IMR-90 (cell line): ENCODE measurements around the gene MRPS15. TPM values are rescaled to one million over a fixed set of nuclear protein-coding genes. Genes with fewer than 3 reads are reported as not detected.

Experiments
- ATAC-seq: fragments of 200-7000 bp; cut with Tn5 transposase; 2 replicates; pipeline ENCODE4 v1.9.1; 2020; ENCODE audit warnings: low read depth, mild to moderate bottlenecking, moderate library complexity
- BruUV-seq: library from RNA; stranded (reverse); fragments of 400-500 nt; replicated peaks from 2 replicates; lab custom pipeline; 2021; lab: Mats Ljungman, UMichigan
- CTCF ChIA-PET: fragments of 300-600 bp; formaldehyde crosslinking; extraction: SDS; loops from one replicate; lab custom pipeline; 2021; ENCODE audit warnings: antibody characterized with exemption; lab: Yijun Ruan, JAX
- POLR2A ChIA-PET: fragments of 300-600 bp; sonication (Branson Sonifier 250); formaldehyde crosslinking; loops from one replicate; lab custom pipeline; 2022; ENCODE audit warnings: antibody characterized with exemption; ENCODE audit not compliant: unreplicated experiment; lab: Charles Lee
- DNase-seq: peaks from one replicate; pipeline ENCODE4 v3.0.0; 2013
- H2AFZ ChIP-seq: replicated peaks from 2 replicates; pipeline ENCODE3; 2013; ENCODE audit warnings: low read length, mild to moderate bottlenecking; ENCODE audit not compliant: poor library complexity
- H2AK5ac ChIP-seq: 2 replicates; pipeline ENCODE4 v1.6.1; 2013; ENCODE audit warnings: low read depth, low read length, inconsistent platforms
- H2AK9ac ChIP-seq: replicated peaks from 2 replicates; pipeline ENCODE3; 2013; ENCODE audit warnings: mild to moderate bottlenecking, low read depth, low read length, moderate library complexity; ENCODE audit not compliant: poor library complexity
- H2BK120ac ChIP-seq: 2 replicates; pipeline ENCODE4 v1.6.1; 2013; ENCODE audit warnings: low read depth, low read length, inconsistent platforms
- H2BK15ac ChIP-seq: 3 replicates; pipeline ENCODE4 v1.6.1; 2013; ENCODE audit warnings: low read depth, low read length, inconsistent platforms
- H2BK20ac ChIP-seq: 2 replicates; pipeline ENCODE4 v1.6.1; 2013; ENCODE audit warnings: low read depth, mild to moderate bottlenecking, inconsistent platforms, low read length, moderate library complexity
- H2BK5ac ChIP-seq: 2 replicates; pipeline ENCODE4 v1.6.1; 2013; ENCODE audit warnings: mild to moderate bottlenecking, low read depth, low read length, inconsistent platforms; ENCODE audit not compliant: poor library complexity, severe bottlenecking
- H3K14ac ChIP-seq: replicated peaks from 2 replicates; pipeline ENCODE4 v1.6.1; 2013; ENCODE audit warnings: low read depth, low read length, inconsistent platforms
- H3K18ac ChIP-seq: 2 replicates; pipeline ENCODE4 v1.6.1; 2013; ENCODE audit warnings: low read depth, low read length, control low read depth
- H3K23ac ChIP-seq: 2 replicates; pipeline ENCODE4 v1.6.1; 2013; ENCODE audit warnings: low read depth, low read length, inconsistent platforms
- H3K27ac ChIP-seq: 2 replicates; pipeline ENCODE4 v1.5.1; 2013; ENCODE audit warnings: mild to moderate bottlenecking, control low read depth, low read length; ENCODE audit not compliant: insufficient read depth
- H3K27me3 ChIP-seq: 2 replicates; pipeline ENCODE4 v1.6.1; 2013; ENCODE audit warnings: low read length; ENCODE audit not compliant: control insufficient read depth, insufficient read depth
- H3K36me3 ChIP-seq: 2 replicates; pipeline ENCODE4 v1.6.1; 2013; ENCODE audit warnings: low read length, mixed read lengths; ENCODE audit not compliant: control insufficient read depth, insufficient read depth
- H3K4ac ChIP-seq: 2 replicates; pipeline ENCODE4 v1.6.1; 2013; ENCODE audit warnings: low read depth, low read length, inconsistent platforms
- H3K4me1 ChIP-seq: 2 replicates; pipeline ENCODE4 v1.6.1; 2013; ENCODE audit warnings: low read length, mixed read lengths; ENCODE audit not compliant: control insufficient read depth, insufficient read depth
- H3K4me2 ChIP-seq: 2 replicates; pipeline ENCODE4 v1.6.1; 2013; ENCODE audit warnings: low read depth, mild to moderate bottlenecking, control low read depth, low read length, moderate library complexity
- H3K4me3 ChIP-seq: 2 replicates; pipeline ENCODE4 v1.5.1; 2013; ENCODE audit warnings: low read depth, mild to moderate bottlenecking, control low read depth, low read length, moderate library complexity; ENCODE audit not compliant: insufficient read depth
- H3K56ac ChIP-seq: 2 replicates; pipeline ENCODE4 v1.6.1; 2013; ENCODE audit warnings: low read length, inconsistent platforms; ENCODE audit not compliant: insufficient read depth; ENCODE audit errors: extremely low read depth
- H3K79me1 ChIP-seq, 2 experiments: 2 replicates each; pipeline ENCODE4 v1.6.1; 2013; ENCODE audit warnings: low read length in 2 of 2, inconsistent platforms in 1 of 2, low read depth in 1 of 2
- H3K9ac ChIP-seq: 2 replicates; pipeline ENCODE4 v1.6.1; 2013; ENCODE audit warnings: low read depth, low read length, control low read depth
- H3K9me1 ChIP-seq: 2 replicates; pipeline ENCODE4 v1.6.1; 2013; ENCODE audit warnings: low read length, inconsistent platforms; ENCODE audit not compliant: insufficient read depth
- H3K9me3 ChIP-seq: 2 replicates; pipeline ENCODE4 v1.6.1; 2013; ENCODE audit warnings: low read length; ENCODE audit not compliant: control insufficient read depth, insufficient read depth
- H4K20me1 ChIP-seq: 2 replicates; pipeline ENCODE4 v1.6.1; 2013; ENCODE audit warnings: low read length, inconsistent platforms; ENCODE audit not compliant: insufficient read depth
- H4K5ac ChIP-seq: 2 replicates; pipeline ENCODE4 v1.6.1; 2013; ENCODE audit warnings: mild to moderate bottlenecking, low read depth, low read length, control low read depth
- H4K8ac ChIP-seq, 2 experiments: 2 replicates each; pipeline ENCODE4 v1.6.1; 2013; ENCODE audit warnings: low read depth in 2 of 2, low read length in 2 of 2, control low read depth in 1 of 2, inconsistent platforms in 1 of 2
- H4K91ac ChIP-seq: 2 replicates; pipeline ENCODE4 v1.6.1; 2013; ENCODE audit warnings: low read depth, low read length, inconsistent platforms; ENCODE audit not compliant: insufficient read depth
- BHLHE40 ChIP-seq: fragments of 150-350 bp; IDR thresholded peaks from 2 replicates; pipeline ENCODE4 v1.6.1; 2016; ENCODE audit warnings: mild to moderate bottlenecking, low read depth, low read length
- FOS ChIP-seq: fragments of 150-350 bp; IDR thresholded peaks from 2 replicates; pipeline ENCODE4 v1.6.1; 2016; ENCODE audit warnings: low read depth, low read length
- WGBS, 2 experiments: methylation state at CpG; one replicate each; pipeline versions ENCODE4 v1.1.5 to v1.1.7; 2013; ENCODE audit warnings: missing lambda C conversion rate in 2 of 2; ENCODE audit not compliant: insufficient read length in 1 of 2; ENCODE audit errors: extremely low coverage in 2 of 2; 5-methylcytosine and 5-hydroxymethylcytosine counted together
- dilution Hi-C: fragments of 300-500 bp; cut with HindIII; formaldehyde crosslinking; loops from one replicate; pipeline ENCODE4 v1.14.3; 2018; ENCODE audit warnings: low sequenced_read_pairs; ENCODE audit not compliant: unreplicated experiment
- in situ Hi-C: fragments of 300-500 bp; cut with MboI; formaldehyde crosslinking; loops from 3 replicates; pipeline ENCODE4 v1.14.3; 2019; ENCODE audit warnings: low sequenced_read_pairs, inconsistent platforms, mixed read lengths
- intact Hi-C: fragments of 100-400 bp; cut with micrococcal nuclease; formaldehyde crosslinking; loops from 2 replicates; pipeline ENCODE4 v1.10.0; 2022
- polyA plus RNA-seq, 3 experiments: library from polyadenylated mRNA; depleted of rRNA; stranded (reverse); fragments of >200 nt; gene quantifications; 2 replicates each; pipeline ENCODE4 v1.2.3, GENCODE V29; 2012; ENCODE audit warnings: low replicate concordance in 1 of 3
- total RNA-seq: library from RNA; depleted of rRNA; stranded (reverse); fragments of >200 nt; gene quantifications from 2 replicates; pipeline ENCODE4 v1.2.3, GENCODE V29; 2012

Gene MRPS15
- total and polyA plus RNA-seq, 2 of the 4 experiments (the other 2 are of a cell fraction) = 46.1 to 77.9 TPM

- intact Hi-C loops = no loop called here
- Histone ChIP-seq H2BK120ac (no peak overlapping the region), H3K27me3 (peaks cover 5% of the 10 kb centered on the region; the same call in 1 of the 2 replicates), H3K4me3 (no peak overlapping the region), H3K9ac (no peak overlapping the region), H2BK15ac (no peak overlapping the region), H3K4me1 (peaks cover 6% of the 10 kb centered on the region), H2BK5ac (no peak overlapping the region), H3K27ac (no peak overlapping the region), H3K79me1 (peaks cover 8% of the 10 kb centered on the region in 2 experiments; a peak in 3 of 4 replicates), H3K14ac (no peak overlapping the region), H2AFZ (no peak overlapping the region), H3K56ac (no peak overlapping the region), H4K91ac (no peak overlapping the region), H4K5ac (no peak overlapping the region), H3K18ac (no peak overlapping the region), H3K36me3 (no peaks in the 10 kb centered on the region), H3K4me2 (no peak overlapping the region), H3K9me3 (no peaks in the 10 kb centered on the region), H4K20me1 (no peaks in the 10 kb centered on the region), H2AK9ac (peak overlapping the region; percentile 13), H3K9me1 (peaks cover 3% of the 10 kb centered on the region; the same call in 1 of the 2 replicates), H4K8ac (no peak overlapping the region), H2BK20ac (no peak overlapping the region), H3K23ac (no peak overlapping the region), H3K4ac (no peak overlapping the region), H2AK5ac (no peak overlapping the region)
- in situ Hi-C loops = loop anchor here (25.0 kb wide), 1 partner anchor 1544 kb away; the partner anchor contains the start of genes FHL3 and UTP11
- ATAC-seq (no peak), DNase-seq (no peak)
- POLR2A ChIA-PET = no interaction called here
- CTCF ChIA-PET = no interaction called here
- no TSS peak for BruUV-seq
- no peak for TF ChIP-seq BHLHE40
- no peak for TF ChIP-seq FOS
- 100% methylated on average over 3 of the region's 10 CpGs; no CpG with 5 or more reads in 1 of the 2 experiments for WGBS, 2 experiments
- dilution Hi-C loops = no loop called here
Measured at GRCh38 chr1:36467700-36468455, 3.7 kb upstream of the MRPS15 start.
